Left ventricle myocardium inferior (tissue), 1 donor: ENCODE measurements around the gene LCP1. TPM values are rescaled to one million over a fixed set of nuclear protein-coding genes. Genes with fewer than 3 reads are reported as not detected.

Experiments used
- total RNA-seq: library from RNA; stranded (reverse); fragmentation: NEBNext Ultra II Directional; extraction: Animal tissue kit (Norgen Biotek cat#: 25700); gene quantifications from one replicate; pipeline ENCODE4 v1.2.1, GENCODE V29; 2021
- donor health status: DM: no; HTN: yes; CAD: no; lungs with severe emphysema.

Gene LCP1
- total RNA-seq, 1 donor from 2014 or later: 14.1 TPM

Other genes starting within 250 kb of the LCP1 start
- 37.8 TPM for gene ZC3H13, start 129.4 kb downstream of the LCP1 start, total RNA-seq
- not detected for gene CPB2, start 77.1 kb downstream of the LCP1 start, total RNA-seq
- gene LRRC63, start 29.8 kb upstream of the LCP1 start, total RNA-seq: not detected
- 0.38 TPM for gene RUBCNL, start 205.1 kb upstream of the LCP1 start, total RNA-seq